Peyer's patch (tissue), 4 donors: ENCODE results near the gene CHAC1. TPM values are rescaled to one million over a fixed set of nuclear protein-coding genes. Genes with fewer than 3 reads are reported as not detected.
A peak's percentile ranks its signal among the peaks of the same experiment; 100 is the strongest.

Experiments used
- DNase-seq, 3 donors: peaks; one replicate each; pipeline ENCODE4 v3.0.0-alpha.2; 2017 to 2019
- H3K27ac ChIP-seq, 4 donors: fragments of 200-600 bp; sonication (generic); one replicate each; pipeline ENCODE4 v1.5.1; 2016 to 2019
- H3K27me3 ChIP-seq, 2 donors: fragments of 200-600 bp; sonication (generic); one replicate each; pipeline ENCODE4 v1.5.1; 2019
- H3K36me3 ChIP-seq, 3 donors: fragments of 200-600 bp; sonication (generic); one replicate each; pipeline ENCODE4 v1.5.1; 2016 to 2019
- H3K4me1 ChIP-seq, 4 donors: fragments of 200-600 bp; sonication (generic); one replicate each; pipeline ENCODE4 v1.5.1; 2016 to 2019
- H3K4me3 ChIP-seq, 4 donors: fragments of 200-600 bp; sonication (generic); 1 replicate in 3 of 4; 2 replicates in 1 of 4; pipeline ENCODE4 v1.5.1; 2016 to 2019; ENCODE audit warnings: mild to moderate bottlenecking in 1 of 4
- H3K9me3 ChIP-seq, 4 donors: fragments of 200-600 bp; sonication (generic); one replicate each; pipeline ENCODE4 v1.5.1; 2016 to 2019; ENCODE audit warnings: mild to moderate bottlenecking in 1 of 4
- CTCF ChIP-seq, 6 experiments: fragments of 450-650 bp in 4 of 6; fragments of 200-600 bp in 2 of 6; sonication (generic) in 1 of 6; IDR thresholded peaks; one replicate each; pipeline ENCODE4 v1.5.1; 2017 to 2019; ENCODE audit warnings: antibody characterized with exemption in 6 of 6, mild to moderate bottlenecking in 3 of 6, moderate library complexity in 1 of 6
- POLR2A ChIP-seq, 2 donors: fragments of 450-650 bp; IDR thresholded peaks; one replicate each; pipeline ENCODE4 v1.5.1; 2017; ENCODE audit warnings: antibody characterized with exemption in 2 of 2, mild to moderate bottlenecking in 2 of 2, moderate library complexity in 2 of 2
- small RNA-seq, 2 donors: library from RNA; depleted of rRNA; stranded (forward); fragments of <200 nt; gene quantifications; one replicate each; pipeline ENCODE3, GENCODE V24; 2016
- total RNA-seq, 4 donors: library from RNA; depleted of rRNA; stranded (reverse); fragments of >200 nt; gene quantifications; one replicate each; pipeline ENCODE4 v1.1.0, GENCODE V29; 2016

The CHAC1 gene
- total RNA-seq, 4 donors from 2014 or later, result 2.4 TPM; not detected in 3

GRCh38 chr15:40999190-40999589, 45.9 kb downstream of the CHAC1 start:
- Histone ChIP-seq H3K27me3 (no peaks in the 10 kb centered on the region), H3K4me3 (no peak overlapping the region), H3K4me1 (peaks cover 0 to 7% (median 0%) of the 10 kb centered on the region in 4 donors), H3K36me3 (peaks cover 0 to 41% (median 0%) of the 10 kb centered on the region in 3 donors), H3K9me3 (no peaks in the 10 kb centered on the region), H3K27ac (no peak overlapping the region)
- no peak for DNase-seq
- no peak for TF ChIP-seq CTCF (IDR thresholded peaks at IDR 0.05)
- no peak for TF ChIP-seq POLR2A (IDR thresholded peaks at IDR 0.05)

GRCh38 chr15:41001524-41002214, 48.4 kb downstream of the CHAC1 start:
- TF ChIP-seq CTCF (IDR thresholded peaks at IDR 0.05) (peak in 1 of 6 experiments; percentile 11), POLR2A (IDR thresholded peaks at IDR 0.05) (no peak)
- Histone ChIP-seq H3K4me3 (no peak overlapping the region), H3K4me1 (peaks cover 0 to 7% (median 0%) of the 10 kb centered on the region in 4 donors), H3K27ac (peak overlapping the region in 2 of 4 donors; percentile 44 to 69), H3K27me3 (no peaks in the 10 kb centered on the region), H3K36me3 (peaks cover 0 to 32% (median 0%) of the 10 kb centered on the region in 3 donors), H3K9me3 (no peaks in the 10 kb centered on the region)
- DNase-seq, result peak in 2 of 3 donors; percentile 70 to 80

- Histone ChIP-seq H3K36me3 (peaks cover 0 to 23% (median 0%) of the 10 kb centered on the region in 3 donors), H3K9me3 (no peaks in the 10 kb centered on the region), H3K4me1 (peaks cover 0 to 7% (median 0%) of the 10 kb centered on the region in 4 donors), H3K27ac (no peak overlapping the region), H3K27me3 (no peaks in the 10 kb centered on the region), H3K4me3 (no peak overlapping the region)
- no peak for TF ChIP-seq CTCF (IDR thresholded peaks at IDR 0.05)
- no peak for DNase-seq
Observed at GRCh38 chr15:41004490-41004889, 51.2 kb downstream of the CHAC1 start.

Small RNA genes within 50 kb of the gene (small RNA-seq; reads per million reads assigned to genes)
- gene ISCA1P4, result 0 reads per million in 2 donors

Other genes starting within 250 kb of the CHAC1 start
- 10 to 100 TPM; 69.2 to 94.7 (median 74.0) TPM for gene RMDN3, start 198.2 kb upstream of the CHAC1 start, total RNA-seq
- 100 to 1,000 TPM in 3 of 4 donors, 10 to 100 TPM in 1; 81.7 to 286 (median 136) TPM for gene GCHFR, start 189.4 kb upstream of the CHAC1 start, total RNA-seq
- gene C15orf62, start 183.5 kb upstream of the CHAC1 start, total RNA-seq, result 1 to 10 TPM in 2 of 4 donors, not detected in 2; 1.1 to 1.3 TPM
- gene ZFYVE19, start 146.4 kb upstream of the CHAC1 start, total RNA-seq, result 100 to 1,000 TPM in 1 of 4 donors, 10 to 100 TPM in 3; 56.9 to 110 (median 79.9) TPM
- 10 to 100 TPM; 26.9 to 37.1 (median 32.9) TPM for gene DNAJC17, start 146.0 kb upstream of the CHAC1 start, total RNA-seq
- gene PPP1R14D, start 124.8 kb upstream of the CHAC1 start, total RNA-seq, result 100 to 1,000 TPM in 2 of 4 donors, 10 to 100 TPM in 2; 42.9 to 217 (median 148) TPM
- 100 to 1,000 TPM; 103 to 991 (median 784) TPM for gene SPINT1, start 109.4 kb upstream of the CHAC1 start, total RNA-seq
- 1 to 10 TPM in 1 of 4 donors, under 1 TPM in 2, not detected in 1; 0.67 to 1.6 (median 0.88) TPM for gene RHOV, start 79.2 kb upstream of the CHAC1 start, total RNA-seq
- 10 to 100 TPM; 15.7 to 26.8 (median 23.8) TPM for gene VPS18, start 59.0 kb upstream of the CHAC1 start, total RNA-seq
- 10 to 100 TPM in 3 of 4 donors, 1 to 10 TPM in 1; 7.8 to 15.3 (median 12.3) TPM for gene DLL4, start 24.1 kb upstream of the CHAC1 start, total RNA-seq
- gene INO80, start 162.8 kb downstream of the CHAC1 start, total RNA-seq, result 100 to 1,000 TPM in 1 of 4 donors, 10 to 100 TPM in 3; 17.5 to 111 (median 40.1) TPM